ENCODE data around the gene RNLS. TPM values are rescaled to one million over a fixed set of nuclear protein-coding genes. Genes with fewer than 3 reads are reported as not detected.

RNLS gene
- total RNA-seq, 3 donors from 2014 or later: 9.8 to 12.1 (median 11.8) TPM

- Histone ChIP-seq H3K9me3 (peaks cover 18% of the 10 kb centered on the region), H3K36me3 (ENCODE audit: low read depth) (no peaks in the 10 kb centered on the region), H3K4me1 (ENCODE audit: low read depth) (no peaks in the 10 kb centered on the region), H3K4me3 (no peak overlapping the region)
- DNase-seq: no peak
- TF ChIP-seq CTCF (IDR thresholded peaks at IDR 0.05): no peak
- ATAC-seq: no peak
- intact Hi-C loops (cut with DNase I, micrococcal nuclease): no loop called here
Measured at GRCh38 chr10:88395677-88396076, 187.4 kb downstream of the RNLS start.

GRCh38 chr10:88392222-88392621 is 190.9 kb downstream of the RNLS start:
- Histone ChIP-seq H3K4me3 (no peak overlapping the region), H3K36me3 (ENCODE audit: low read depth) (no peaks in the 10 kb centered on the region), H3K4me1 (ENCODE audit: low read depth) (peaks cover 9% of the 10 kb centered on the region), H3K9me3 (peaks cover 18% of the 10 kb centered on the region)
- intact Hi-C loops (cut with DNase I, micrococcal nuclease): no loop called here
- DNase-seq (no peak), ATAC-seq (peak; percentile 72)
- no peak for TF ChIP-seq CTCF (IDR thresholded peaks at IDR 0.05)

- intact Hi-C loops (cut with DNase I, micrococcal nuclease): no loop called here
- TF ChIP-seq CTCF (IDR thresholded peaks at IDR 0.05): no peak
Measured at GRCh38 chr10:88390041-88390440, 193.1 kb downstream of the RNLS start.

GRCh38 chr10:88389456-88389855 is 193.7 kb downstream of the RNLS start:
- Histone ChIP-seq H3K4me1 (ENCODE audit: low read depth) (peaks cover 27% of the 10 kb centered on the region), H3K36me3 (ENCODE audit: low read depth) (peaks cover 3% of the 10 kb centered on the region), H3K4me3 (no peak overlapping the region), H3K9me3 (no peaks in the 10 kb centered on the region)
- ATAC-seq (no peak), DNase-seq (peak in 1 of 3 donors; percentile 85)
- intact Hi-C loops (cut with DNase I, micrococcal nuclease): loop anchor here (5.0 to 10.0 kb wide), 2 partner anchors 527 to 535 kb away; partner anchors contain the start of genes KLLN (in 1 of the 2) and PTEN (in 1 of the 2)
- TF ChIP-seq CTCF (IDR thresholded peaks at IDR 0.05): peak; percentile 24

More at GRCh38 chr10:88390041-88390440, 193.1 kb downstream of the RNLS start:
- Histone ChIP-seq H3K4me3 (no peak overlapping the region), H3K36me3 (ENCODE audit: low read depth) (peaks cover 3% of the 10 kb centered on the region), H3K4me1 (ENCODE audit: low read depth) (peaks cover 21% of the 10 kb centered on the region), H3K9me3 (peaks cover under 1% of the 10 kb centered on the region)
- no peak for DNase-seq
- ATAC-seq: no peak

- no peaks in the 10 kb centered on the region for H3K9me3 ChIP-seq
- intact Hi-C loops (cut with DNase I, micrococcal nuclease): loop anchor here (5.0 to 10.0 kb wide), 2 partner anchors 526 to 534 kb away; partner anchors contain the start of genes KLLN (in 1 of the 2) and PTEN (in 1 of the 2)
Measured at GRCh38 chr10:88388324-88388723, 194.8 kb downstream of the RNLS start.

More at GRCh38 chr10:88388324-88388723, 194.8 kb downstream of the RNLS start:
- DNase-seq (no peak), ATAC-seq (no peak)
- Histone ChIP-seq H3K36me3 (ENCODE audit: low read depth) (peaks cover 3% of the 10 kb centered on the region), H3K4me3 (no peak overlapping the region), H3K4me1 (ENCODE audit: low read depth) (peaks cover 28% of the 10 kb centered on the region)
- TF ChIP-seq CTCF (IDR thresholded peaks at IDR 0.05): no peak

Data from mucosa of descending colon (tissue), 3 donors.